ENCODE results near the gene VIT. TPM values are rescaled to one million over a fixed set of nuclear protein-coding genes. Genes with fewer than 3 reads are reported as not detected.
A peak's percentile ranks its signal among the peaks of the same experiment; 100 is the strongest.

The VIT gene, protein sequence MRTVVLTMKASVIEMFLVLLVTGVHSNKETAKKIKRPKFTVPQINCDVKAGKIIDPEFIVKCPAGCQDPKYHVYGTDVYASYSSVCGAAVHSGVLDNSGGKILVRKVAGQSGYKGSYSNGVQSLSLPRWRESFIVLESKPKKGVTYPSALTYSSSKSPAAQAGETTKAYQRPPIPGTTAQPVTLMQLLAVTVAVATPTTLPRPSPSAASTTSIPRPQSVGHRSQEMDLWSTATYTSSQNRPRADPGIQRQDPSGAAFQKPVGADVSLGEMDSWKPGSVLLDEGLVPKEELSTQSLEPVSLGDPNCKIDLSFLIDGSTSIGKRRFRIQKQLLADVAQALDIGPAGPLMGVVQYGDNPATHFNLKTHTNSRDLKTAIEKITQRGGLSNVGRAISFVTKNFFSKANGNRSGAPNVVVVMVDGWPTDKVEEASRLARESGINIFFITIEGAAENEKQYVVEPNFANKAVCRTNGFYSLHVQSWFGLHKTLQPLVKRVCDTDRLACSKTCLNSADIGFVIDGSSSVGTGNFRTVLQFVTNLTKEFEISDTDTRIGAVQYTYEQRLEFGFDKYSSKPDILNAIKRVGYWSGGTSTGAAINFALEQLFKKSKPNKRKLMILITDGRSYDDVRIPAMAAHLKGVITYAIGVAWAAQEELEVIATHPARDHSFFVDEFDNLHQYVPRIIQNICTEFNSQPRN
- not detected for total RNA-seq (2013)
- polyA plus RNA-seq = not detected
- polyA minus RNA-seq = not detected in 2 replicates
- total RNA-seq = 0 to 2.1 (median 0.07) reads per million in 11 experiments

DNA sequence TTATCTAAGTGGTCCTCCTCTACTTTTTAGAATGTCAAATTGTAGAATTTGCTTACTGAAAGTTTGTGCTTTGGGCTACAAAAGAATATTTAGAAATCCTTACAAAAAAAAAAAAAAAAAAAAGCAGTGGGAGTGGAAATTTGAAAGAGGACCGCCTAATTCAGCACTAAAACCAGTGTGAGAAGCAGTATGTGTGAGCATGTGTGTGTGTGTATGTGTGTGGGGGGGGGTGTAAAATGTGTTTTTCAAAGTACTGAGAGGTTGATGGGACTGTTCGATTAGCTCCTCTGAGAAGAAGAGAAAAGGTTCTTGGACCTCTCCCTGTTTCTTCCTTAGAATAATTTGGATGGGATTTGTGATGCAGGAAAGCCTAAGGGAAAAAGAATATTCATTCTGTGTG is at the start of gene VIT:
Gene VIT, plus strand, starts transcription at position 175 of the 400 bp plus-strand sequence. CDS start 19,664 bp downstream, outside the sequence.
- H3K4me2 ChIP-seq (replicated peaks; ENCODE audit: extremely low read depth, low read length, poor library complexity, severe bottlenecking) = no peak within 1 kb of the TSS
- peaks cover 0 to 4% (median 0%) of the 10 kb centered on the region in 7 donors for H3K9me3 Mint-ChIP-seq
- H3K79me2 ChIP-seq (ENCODE audit: insufficient read depth, low read length) = no peaks in the 10 kb centered on the region
- no peak within 1 kb of the TSS for H3K27ac Mint-ChIP-seq
- no peak within 1 kb of the TSS for H3K4me3 Mint-ChIP-seq
- no peak for DNase-seq
- peaks cover 20 to 28% of the 10 kb centered on the region in 2 donors for H3K4me1 ChIP-seq (ENCODE audit: control insufficient read depth in 1 of 2, insufficient read depth in 2 of 2, low read length in 2 of 2)
- no peaks in the 10 kb centered on the region for H3K27me3 ChIP-seq (ENCODE audit: control insufficient read depth in 2 of 2, insufficient read depth in 2 of 2, low read length in 2 of 2)
- TF ChIP-seq, protein P1, sequence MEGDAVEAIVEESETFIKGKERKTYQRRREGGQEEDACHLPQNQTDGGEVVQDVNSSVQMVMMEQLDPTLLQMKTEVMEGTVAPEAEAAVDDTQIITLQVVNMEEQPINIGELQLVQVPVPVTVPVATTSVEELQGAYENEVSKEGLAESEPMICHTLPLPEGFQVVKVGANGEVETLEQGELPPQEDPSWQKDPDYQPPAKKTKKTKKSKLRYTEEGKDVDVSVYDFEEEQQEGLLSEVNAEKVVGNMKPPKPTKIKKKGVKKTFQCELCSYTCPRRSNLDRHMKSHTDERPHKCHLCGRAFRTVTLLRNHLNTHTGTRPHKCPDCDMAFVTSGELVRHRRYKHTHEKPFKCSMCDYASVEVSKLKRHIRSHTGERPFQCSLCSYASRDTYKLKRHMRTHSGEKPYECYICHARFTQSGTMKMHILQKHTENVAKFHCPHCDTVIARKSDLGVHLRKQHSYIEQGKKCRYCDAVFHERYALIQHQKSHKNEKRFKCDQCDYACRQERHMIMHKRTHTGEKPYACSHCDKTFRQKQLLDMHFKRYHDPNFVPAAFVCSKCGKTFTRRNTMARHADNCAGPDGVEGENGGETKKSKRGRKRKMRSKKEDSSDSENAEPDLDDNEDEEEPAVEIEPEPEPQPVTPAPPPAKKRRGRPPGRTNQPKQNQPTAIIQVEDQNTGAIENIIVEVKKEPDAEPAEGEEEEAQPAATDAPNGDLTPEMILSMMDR (IDR thresholded peaks at IDR 0.05) = no peak
- H3K27ac ChIP-seq (ENCODE audit: low read depth in 1 of 2, low read length in 2 of 2) = no peak within 1 kb of the TSS
- H3K9me3 ChIP-seq (replicated peaks in 1 of 2; ENCODE audit: control insufficient read depth in 1 of 2, insufficient read depth in 1 of 2, low read length in 2 of 2) = no peaks in the 10 kb centered on the region
- no peak within 1 kb of the TSS for H3K9ac ChIP-seq (ENCODE audit: insufficient read depth, low read length, poor library complexity, severe bottlenecking)
- intact Hi-C loops (cut with micrococcal nuclease) = no loop called here
- H3K4me3 ChIP-seq (replicated peaks in 1 of 3; ENCODE audit: low read depth in 2 of 3, low read length in 3 of 3) = no peak within 1 kb of the TSS
- 76% methylated on average over 2 of the region's 2 CpGs for WGBS (ENCODE audit: insufficient coverage)
- no peaks in the 10 kb centered on the region for H3K36me3 Mint-ChIP-seq
- no peaks in the 10 kb centered on the region for H4K20me1 ChIP-seq (ENCODE audit: insufficient read depth, low read length)
- peaks cover 30% of the 10 kb centered on the region for H3K4me1 Mint-ChIP-seq
- peak within 1 kb of the TSS; percentile 26 for H2AFZ ChIP-seq (ENCODE audit: insufficient read depth, low read depth, low read length, poor library complexity, severe bottlenecking)
- H3K36me3 ChIP-seq (replicated peaks in 1 of 2; ENCODE audit: control insufficient read depth in 1 of 2, insufficient read depth in 2 of 2, low read length in 2 of 2) = no peaks in the 10 kb centered on the region
- peaks cover 0 to 7% (median 0%) of the 10 kb centered on the region in 3 donors for H3K27me3 Mint-ChIP-seq (ENCODE audit: low read depth in 3 of 3)

DNA sequence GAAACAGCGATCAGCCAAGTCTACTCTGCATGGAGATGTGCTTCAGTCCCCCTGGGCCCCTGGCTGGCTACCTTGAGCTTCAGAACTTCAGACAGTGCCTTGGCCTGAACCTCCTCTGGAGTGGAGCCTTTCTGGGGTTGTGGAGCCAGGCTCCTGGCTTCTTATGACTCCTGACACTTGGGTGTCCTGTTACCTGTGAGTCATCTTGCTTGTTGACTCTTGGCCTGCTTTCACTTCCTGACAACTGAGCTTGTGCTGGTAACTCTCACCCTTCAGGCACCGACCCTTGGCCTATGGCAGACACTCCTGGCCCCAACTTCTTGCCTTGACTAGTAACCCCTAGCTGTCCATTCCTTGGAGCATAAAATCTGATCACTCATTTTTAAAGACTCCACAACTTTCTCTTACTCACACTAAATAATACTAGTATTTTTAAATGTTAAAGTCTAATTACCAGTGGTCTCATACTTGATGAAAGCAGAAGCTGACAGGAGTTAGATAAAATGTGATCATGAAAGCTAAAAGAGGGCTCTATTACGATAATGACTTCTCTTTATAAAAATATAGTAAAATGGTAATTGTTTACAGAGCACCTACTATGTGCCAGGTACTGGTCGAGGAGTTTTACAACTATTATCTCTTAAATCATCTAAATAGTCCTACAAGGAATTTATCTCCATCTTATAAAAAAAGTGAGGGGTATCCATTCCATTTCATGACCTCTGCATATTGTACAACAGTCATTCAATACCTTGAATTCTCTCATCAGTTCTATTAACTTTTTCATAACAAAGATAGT is 46.3 kb upstream of the VIT start:
- DNase-seq = peak in 1 of 3 donors; percentile 16
- Histone ChIP-seq H3K9ac (ENCODE audit: insufficient read depth, low read length, poor library complexity, severe bottlenecking) (no peak overlapping the region), H3K27me3 (ENCODE audit: control insufficient read depth in 2 of 2, insufficient read depth in 2 of 2, low read length in 2 of 2) (no peaks in the 10 kb centered on the region), H3K9me3 (replicated peaks in 1 of 2; ENCODE audit: control insufficient read depth in 1 of 2, insufficient read depth in 1 of 2, low read length in 2 of 2) (no peaks in the 10 kb centered on the region), H2AFZ (ENCODE audit: insufficient read depth, low read depth, low read length, poor library complexity, severe bottlenecking) (no peak overlapping the region), H3K4me1 (ENCODE audit: control insufficient read depth in 1 of 2, insufficient read depth in 2 of 2, low read length in 2 of 2) (no peaks in the 10 kb centered on the region), H3K79me2 (ENCODE audit: insufficient read depth, low read length) (no peaks in the 10 kb centered on the region), H3K36me3 (replicated peaks in 1 of 2; ENCODE audit: control insufficient read depth in 1 of 2, insufficient read depth in 2 of 2, low read length in 2 of 2) (no peaks in the 10 kb centered on the region), H4K20me1 (ENCODE audit: insufficient read depth, low read length) (no peaks in the 10 kb centered on the region), H3K4me2 (replicated peaks; ENCODE audit: extremely low read depth, low read length, poor library complexity, severe bottlenecking) (no peak overlapping the region), H3K4me3 (replicated peaks in 1 of 3; ENCODE audit: low read depth in 2 of 3, low read length in 3 of 3) (no peak overlapping the region), H3K27ac (ENCODE audit: low read depth in 1 of 2, low read length in 2 of 2) (no peak overlapping the region)
- Mint-ChIP-seq H3K4me1 (peaks cover 2% of the 10 kb centered on the region), H3K9me3 (peaks cover 0 to 4% (median 0%) of the 10 kb centered on the region in 7 donors), H3K27ac (no peak overlapping the region), H3K4me3 (no peak overlapping the region), H3K36me3 (no peaks in the 10 kb centered on the region), H3K27me3 (ENCODE audit: low read depth in 3 of 3) (peaks cover 0 to 3% (median 0%) of the 10 kb centered on the region in 3 donors)
- TF ChIP-seq, protein P1 (IDR thresholded peaks at IDR 0.05) = no peak
- intact Hi-C loops (cut with micrococcal nuclease) = no loop called here
- 60% methylated on average over 2 of the region's 4 CpGs for WGBS (ENCODE audit: insufficient coverage)
